ENCODE results near the gene SLC24A3.
A peak's percentile ranks its signal among the peaks of the same experiment; 100 is the strongest.
"Not testable (repeated sequence)": the region's sequence is repeated elsewhere in the genome, so short reads cannot be mapped to it uniquely, and the experiment has no call there.

The SLC24A3 gene

GRCh38 chr20:19631410-19631809 is 419.0 kb downstream of the SLC24A3 start:
- 82 to 90% methylated on average over 4 of the region's 5 CpGs for WGBS, 2 experiments (ENCODE audit: insufficient coverage in 2 of 2)
- H3K27ac ChIP-seq (ENCODE audit: low read depth, low read length, severe bottlenecking) = no peak overlapping the region
- no peak overlapping the region for H3K4me3 ChIP-seq (ENCODE audit: extremely low read depth, insufficient read depth, low read length, poor library complexity, severe bottlenecking)
- H3K4me1 ChIP-seq (ENCODE audit: control insufficient read depth, insufficient read depth, low read length, poor library complexity, severe bottlenecking) = peaks cover 10% of the 10 kb centered on the region
- peaks cover 4% of the 10 kb centered on the region for H3K9me3 ChIP-seq (ENCODE audit: control insufficient read depth, low read length)
- no peaks in the 10 kb centered on the region for H3K36me3 ChIP-seq (ENCODE audit: control insufficient read depth, insufficient read depth, low read length)

GRCh38 chr20:19633985-19634384 is 421.5 kb downstream of the SLC24A3 start:
- Histone ChIP-seq H3K27ac (ENCODE audit: low read depth, low read length, severe bottlenecking) (peak overlapping the region; percentile 74), H3K9me3 (ENCODE audit: control insufficient read depth, low read length) (peaks cover 4% of the 10 kb centered on the region), H3K36me3 (ENCODE audit: control insufficient read depth, insufficient read depth, low read length) (no peaks in the 10 kb centered on the region), H3K4me3 (ENCODE audit: extremely low read depth, insufficient read depth, low read length, poor library complexity, severe bottlenecking) (no peak overlapping the region), H3K4me1 (ENCODE audit: control insufficient read depth, insufficient read depth, low read length, poor library complexity, severe bottlenecking) (peaks cover 10% of the 10 kb centered on the region)
- 63% methylated on average over 1 of the region's 3 CpGs; no CpG with 5 or more reads in 1 of the 2 experiments for WGBS, 2 experiments (ENCODE audit: insufficient coverage in 2 of 2)

GRCh38 chr20:19639471-19640045 is 427.1 kb downstream of the SLC24A3 start:
- 95 to 96% methylated on average over 22 to 30 of the region's 32 CpGs for WGBS, 2 experiments (ENCODE audit: insufficient coverage in 2 of 2)
- H3K4me1 ChIP-seq (ENCODE audit: control insufficient read depth, insufficient read depth, low read length, poor library complexity, severe bottlenecking); H3K36me3 ChIP-seq (ENCODE audit: control insufficient read depth, insufficient read depth, low read length); H3K4me3 ChIP-seq (ENCODE audit: extremely low read depth, insufficient read depth, low read length, poor library complexity, severe bottlenecking); H3K27ac ChIP-seq (ENCODE audit: low read depth, low read length, severe bottlenecking); H3K9me3 ChIP-seq (ENCODE audit: control insufficient read depth, low read length): not testable (repeated sequence)

GRCh38 chr20:19642860-19643259 is 430.4 kb downstream of the SLC24A3 start:
- no peak overlapping the region for H3K27ac ChIP-seq (ENCODE audit: low read depth, low read length, severe bottlenecking)
- no peaks in the 10 kb centered on the region for H3K9me3 ChIP-seq (ENCODE audit: control insufficient read depth, low read length)
- H3K4me1 ChIP-seq (ENCODE audit: control insufficient read depth, insufficient read depth, low read length, poor library complexity, severe bottlenecking) = no peaks in the 10 kb centered on the region
- no peak overlapping the region for H3K4me3 ChIP-seq (ENCODE audit: extremely low read depth, insufficient read depth, low read length, poor library complexity, severe bottlenecking)
- H3K36me3 ChIP-seq (ENCODE audit: control insufficient read depth, insufficient read depth, low read length) = no peaks in the 10 kb centered on the region
- WGBS, 2 experiments (ENCODE audit: insufficient coverage in 2 of 2) = 90 to 91% methylated on average over 2 to 4 of the region's 4 CpGs

GRCh38 chr20:19644085-19644484 is 431.6 kb downstream of the SLC24A3 start:
- Histone ChIP-seq H3K4me3 (ENCODE audit: extremely low read depth, insufficient read depth, low read length, poor library complexity, severe bottlenecking) (no peak overlapping the region), H3K4me1 (ENCODE audit: control insufficient read depth, insufficient read depth, low read length, poor library complexity, severe bottlenecking) (no peaks in the 10 kb centered on the region), H3K36me3 (ENCODE audit: control insufficient read depth, insufficient read depth, low read length) (no peaks in the 10 kb centered on the region), H3K9me3 (ENCODE audit: control insufficient read depth, low read length) (no peaks in the 10 kb centered on the region), H3K27ac (ENCODE audit: low read depth, low read length, severe bottlenecking) (no peak overlapping the region)
- WGBS, 2 experiments (ENCODE audit: insufficient coverage in 2 of 2) = 72 to 78% methylated on average over 9 of the region's 9 CpGs

GRCh38 chr20:19646963-19647362 is 434.5 kb downstream of the SLC24A3 start:
- no peaks in the 10 kb centered on the region for H3K36me3 ChIP-seq (ENCODE audit: control insufficient read depth, insufficient read depth, low read length)
- H3K4me3 ChIP-seq (ENCODE audit: extremely low read depth, insufficient read depth, low read length, poor library complexity, severe bottlenecking) = no peak overlapping the region
- WGBS, 2 experiments (ENCODE audit: insufficient coverage in 2 of 2) = 100% methylated on average over 1 of the region's 2 CpGs; no CpG with 5 or more reads in 1 of the 2 experiments
- no peaks in the 10 kb centered on the region for H3K4me1 ChIP-seq (ENCODE audit: control insufficient read depth, insufficient read depth, low read length, poor library complexity, severe bottlenecking)
- no peak overlapping the region for H3K27ac ChIP-seq (ENCODE audit: low read depth, low read length, severe bottlenecking)
- H3K9me3 ChIP-seq (ENCODE audit: control insufficient read depth, low read length) = no peaks in the 10 kb centered on the region

- H3K9me3 ChIP-seq (ENCODE audit: control insufficient read depth, low read length) = no peaks in the 10 kb centered on the region
- 80 to 100% methylated on average over 1 of the region's 2 CpGs for WGBS, 2 experiments (ENCODE audit: insufficient coverage in 2 of 2)
- no peak overlapping the region for H3K27ac ChIP-seq (ENCODE audit: low read depth, low read length, severe bottlenecking)
- no peaks in the 10 kb centered on the region for H3K36me3 ChIP-seq (ENCODE audit: control insufficient read depth, insufficient read depth, low read length)
- no peaks in the 10 kb centered on the region for H3K4me1 ChIP-seq (ENCODE audit: control insufficient read depth, insufficient read depth, low read length, poor library complexity, severe bottlenecking)
- no peak overlapping the region for H3K4me3 ChIP-seq (ENCODE audit: extremely low read depth, insufficient read depth, low read length, poor library complexity, severe bottlenecking)
These were observed 435.6 kb downstream of the SLC24A3 start for GRCh38 chr20:19648024-19648423.

GRCh38 chr20:19649041-19649440 is 436.6 kb downstream of the SLC24A3 start:
- no peaks in the 10 kb centered on the region for H3K9me3 ChIP-seq (ENCODE audit: control insufficient read depth, low read length)
- no peak overlapping the region for H3K4me3 ChIP-seq (ENCODE audit: extremely low read depth, insufficient read depth, low read length, poor library complexity, severe bottlenecking)
- no peaks in the 10 kb centered on the region for H3K4me1 ChIP-seq (ENCODE audit: control insufficient read depth, insufficient read depth, low read length, poor library complexity, severe bottlenecking)
- 100% methylated on average over 2 to 3 of the region's 3 CpGs for WGBS, 2 experiments (ENCODE audit: insufficient coverage in 2 of 2)
- H3K27ac ChIP-seq (ENCODE audit: low read depth, low read length, severe bottlenecking) = no peak overlapping the region
- no peaks in the 10 kb centered on the region for H3K36me3 ChIP-seq (ENCODE audit: control insufficient read depth, insufficient read depth, low read length)

GRCh38 chr20:19652591-19653026 is 440.2 kb downstream of the SLC24A3 start:
- H3K4me1 ChIP-seq (ENCODE audit: control insufficient read depth, insufficient read depth, low read length, poor library complexity, severe bottlenecking) = no peaks in the 10 kb centered on the region
- H3K36me3 ChIP-seq (ENCODE audit: control insufficient read depth, insufficient read depth, low read length) = no peaks in the 10 kb centered on the region
- H3K9me3 ChIP-seq (ENCODE audit: control insufficient read depth, low read length) = no peaks in the 10 kb centered on the region
- no peak overlapping the region for H3K4me3 ChIP-seq (ENCODE audit: extremely low read depth, insufficient read depth, low read length, poor library complexity, severe bottlenecking)
- no peak overlapping the region for H3K27ac ChIP-seq (ENCODE audit: low read depth, low read length, severe bottlenecking)
- 80% methylated on average over 2 of the region's 5 CpGs; no CpG with 5 or more reads in 1 of the 2 experiments for whole genome bisulfite sequencing, 2 experiments (ENCODE audit: insufficient coverage in 2 of 2)

- no peaks in the 10 kb centered on the region for H3K36me3 ChIP-seq (ENCODE audit: control insufficient read depth, insufficient read depth, low read length)
- 87 to 90% methylated on average over 4 of the region's 6 CpGs for WGBS, 2 experiments (ENCODE audit: insufficient coverage in 2 of 2)
- H3K4me3 ChIP-seq (ENCODE audit: extremely low read depth, insufficient read depth, low read length, poor library complexity, severe bottlenecking) = no peak overlapping the region
- H3K4me1 ChIP-seq (ENCODE audit: control insufficient read depth, insufficient read depth, low read length, poor library complexity, severe bottlenecking) = no peaks in the 10 kb centered on the region
- H3K27ac ChIP-seq (ENCODE audit: low read depth, low read length, severe bottlenecking) = no peak overlapping the region
- H3K9me3 ChIP-seq (ENCODE audit: control insufficient read depth, low read length) = no peaks in the 10 kb centered on the region
These were observed 440.9 kb downstream of the SLC24A3 start for GRCh38 chr20:19653327-19653726.

- no peaks in the 10 kb centered on the region for H3K9me3 ChIP-seq (ENCODE audit: control insufficient read depth, low read length)
- H3K27ac ChIP-seq (ENCODE audit: low read depth, low read length, severe bottlenecking) = no peak overlapping the region
- WGBS, 2 experiments (ENCODE audit: insufficient coverage in 2 of 2) = 94 to 95% methylated on average over 6 to 7 of the region's 8 CpGs
- H3K4me1 ChIP-seq (ENCODE audit: control insufficient read depth, insufficient read depth, low read length, poor library complexity, severe bottlenecking) = no peaks in the 10 kb centered on the region
- H3K4me3 ChIP-seq (ENCODE audit: extremely low read depth, insufficient read depth, low read length, poor library complexity, severe bottlenecking) = no peak overlapping the region
- no peaks in the 10 kb centered on the region for H3K36me3 ChIP-seq (ENCODE audit: control insufficient read depth, insufficient read depth, low read length)
These were observed 442.5 kb downstream of the SLC24A3 start for GRCh38 chr20:19654921-19655320.

Measured in mesodermal cell (in vitro differentiated cells).